HG03045 (cell line): ENCODE measurements around the gene MYO9A.

Source experiments
- ATAC-seq: cut with Tn5 transposase; IDR thresholded peaks from one replicate; pipeline ENCODE4 v1.9.1; 2021; ENCODE audit warnings: mild to moderate bottlenecking, moderate library complexity; ENCODE audit not compliant: unreplicated experiment

The MYO9A gene, protein sequence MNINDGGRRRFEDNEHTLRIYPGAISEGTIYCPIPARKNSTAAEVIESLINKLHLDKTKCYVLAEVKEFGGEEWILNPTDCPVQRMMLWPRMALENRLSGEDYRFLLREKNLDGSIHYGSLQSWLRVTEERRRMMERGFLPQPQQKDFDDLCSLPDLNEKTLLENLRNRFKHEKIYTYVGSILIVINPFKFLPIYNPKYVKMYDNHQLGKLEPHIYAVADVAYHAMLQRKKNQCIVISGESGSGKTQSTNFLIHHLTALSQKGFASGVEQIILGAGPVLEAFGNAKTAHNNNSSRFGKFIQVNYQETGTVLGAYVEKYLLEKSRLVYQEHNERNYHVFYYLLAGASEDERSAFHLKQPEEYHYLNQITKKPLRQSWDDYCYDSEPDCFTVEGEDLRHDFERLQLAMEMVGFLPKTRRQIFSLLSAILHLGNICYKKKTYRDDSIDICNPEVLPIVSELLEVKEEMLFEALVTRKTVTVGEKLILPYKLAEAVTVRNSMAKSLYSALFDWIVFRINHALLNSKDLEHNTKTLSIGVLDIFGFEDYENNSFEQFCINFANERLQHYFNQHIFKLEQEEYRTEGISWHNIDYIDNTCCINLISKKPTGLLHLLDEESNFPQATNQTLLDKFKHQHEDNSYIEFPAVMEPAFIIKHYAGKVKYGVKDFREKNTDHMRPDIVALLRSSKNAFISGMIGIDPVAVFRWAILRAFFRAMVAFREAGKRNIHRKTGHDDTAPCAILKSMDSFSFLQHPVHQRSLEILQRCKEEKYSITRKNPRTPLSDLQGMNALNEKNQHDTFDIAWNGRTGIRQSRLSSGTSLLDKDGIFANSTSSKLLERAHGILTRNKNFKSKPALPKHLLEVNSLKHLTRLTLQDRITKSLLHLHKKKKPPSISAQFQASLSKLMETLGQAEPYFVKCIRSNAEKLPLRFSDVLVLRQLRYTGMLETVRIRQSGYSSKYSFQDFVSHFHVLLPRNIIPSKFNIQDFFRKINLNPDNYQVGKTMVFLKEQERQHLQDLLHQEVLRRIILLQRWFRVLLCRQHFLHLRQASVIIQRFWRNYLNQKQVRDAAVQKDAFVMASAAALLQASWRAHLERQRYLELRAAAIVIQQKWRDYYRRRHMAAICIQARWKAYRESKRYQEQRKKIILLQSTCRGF (N-terminal part only)

DNA sequence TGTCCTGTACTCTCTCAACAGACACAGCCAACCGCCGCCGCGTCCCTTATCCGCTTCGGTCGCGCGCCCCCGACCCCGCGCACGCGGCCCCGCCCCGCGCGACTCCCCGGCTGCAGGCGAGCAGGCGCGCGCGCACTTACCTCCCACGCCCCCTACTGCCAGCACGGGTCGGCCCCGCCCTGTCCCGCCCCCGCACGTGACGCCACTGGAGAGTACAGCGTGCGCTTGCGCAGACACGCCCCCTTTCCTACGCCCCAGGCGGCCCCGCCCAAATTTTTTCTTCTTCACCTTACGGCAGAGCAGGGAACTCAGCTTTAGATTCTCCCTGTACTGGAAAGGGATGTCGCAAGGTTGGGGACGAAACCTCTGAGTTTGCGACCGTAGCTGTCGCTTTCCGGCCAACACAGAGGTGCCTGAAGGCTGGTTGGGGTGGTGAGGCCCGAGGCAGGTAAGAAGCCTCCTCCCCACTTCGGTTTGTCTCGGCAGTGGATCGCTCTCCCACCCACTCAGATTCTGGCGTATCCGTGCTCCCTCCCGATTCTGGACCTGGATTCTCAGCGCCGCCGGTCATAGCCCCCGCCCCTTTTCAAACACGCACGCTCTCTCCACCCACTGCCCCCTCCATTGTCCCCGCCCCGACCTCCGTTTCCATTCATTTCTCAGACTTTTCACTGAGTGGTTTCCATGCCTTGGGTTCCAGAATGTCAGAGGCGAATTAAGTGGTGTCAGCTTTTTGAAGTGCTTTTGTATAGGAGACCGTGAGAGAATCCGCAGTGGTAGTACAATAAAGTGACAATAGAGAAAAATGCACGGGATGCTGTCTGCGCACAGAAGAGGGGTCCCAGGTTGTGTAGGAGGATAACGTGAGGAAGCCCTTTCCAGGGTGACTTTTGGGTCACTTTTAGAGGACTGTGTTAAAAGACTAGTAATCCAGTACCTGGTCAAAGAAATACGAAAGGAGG, at the start of gene MYO9A, which contains the start of gene SENP8:
Gene MYO9A (minus strand): TSS at position 134 of the 962 bp plus-strand sequence. CDS start 71,587 bp downstream, outside the sequence.
Gene SENP8 (plus strand): TSS at position 387 of the 962 bp plus-strand sequence. CDS start 21,221 bp downstream, outside the sequence.
- peak; percentile 66 for ATAC-seq

DNA sequence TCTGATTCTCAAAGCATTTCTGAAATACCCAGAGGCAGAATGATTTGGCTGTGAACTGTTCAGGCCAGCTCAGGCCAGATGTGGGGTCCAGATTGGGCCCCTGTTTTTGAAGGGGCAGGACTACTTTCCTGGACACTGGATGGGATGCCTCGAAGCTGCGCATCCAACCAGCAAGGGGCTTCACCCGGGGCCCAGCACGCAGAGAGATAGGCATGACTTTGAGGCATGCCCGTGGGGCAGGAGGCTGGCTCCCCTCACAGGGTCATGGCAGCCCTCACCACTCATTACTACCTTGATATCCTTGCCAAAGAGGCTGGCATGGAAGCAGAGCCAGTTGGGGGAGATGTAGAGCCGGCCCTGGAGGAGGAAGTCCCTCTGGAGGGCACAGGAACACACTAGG, 49.5 kb upstream of the MYO9A start:
- no peak for ATAC-seq

DNA sequence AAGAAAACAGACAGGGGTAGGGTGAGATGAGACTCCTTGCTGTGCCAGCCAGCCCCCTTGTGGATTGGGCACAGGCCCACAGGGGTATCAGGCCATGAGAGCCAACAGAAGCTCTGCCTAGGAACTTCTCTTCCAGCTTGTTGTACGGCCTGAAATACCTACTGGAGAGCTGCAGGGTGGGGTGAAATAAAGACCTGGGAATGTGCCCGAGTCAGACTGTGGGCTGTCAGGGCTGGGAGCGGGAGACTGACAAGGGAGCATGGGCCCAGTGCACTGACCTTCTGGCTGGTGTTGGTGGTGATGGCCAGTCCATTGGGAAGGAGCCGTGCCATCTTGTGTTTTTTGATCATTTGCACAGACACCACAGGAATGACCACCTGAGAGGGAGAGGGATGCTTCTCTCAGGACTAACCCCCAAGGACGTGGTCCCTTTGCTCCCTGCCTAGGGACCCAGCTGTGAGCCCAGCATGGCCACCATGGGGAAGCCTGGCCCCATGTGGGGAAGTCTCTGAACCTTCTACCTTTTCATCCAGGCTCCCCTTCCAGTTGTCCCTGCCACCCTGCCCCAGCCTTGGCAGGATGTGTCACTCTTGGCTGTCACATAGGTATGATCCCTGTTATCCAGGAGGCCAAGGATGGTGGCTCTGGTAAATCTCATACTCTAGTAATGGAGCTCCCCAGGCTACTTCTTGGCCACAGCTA, 48.9 kb upstream of the MYO9A start:
- no peak for ATAC-seq

DNA sequence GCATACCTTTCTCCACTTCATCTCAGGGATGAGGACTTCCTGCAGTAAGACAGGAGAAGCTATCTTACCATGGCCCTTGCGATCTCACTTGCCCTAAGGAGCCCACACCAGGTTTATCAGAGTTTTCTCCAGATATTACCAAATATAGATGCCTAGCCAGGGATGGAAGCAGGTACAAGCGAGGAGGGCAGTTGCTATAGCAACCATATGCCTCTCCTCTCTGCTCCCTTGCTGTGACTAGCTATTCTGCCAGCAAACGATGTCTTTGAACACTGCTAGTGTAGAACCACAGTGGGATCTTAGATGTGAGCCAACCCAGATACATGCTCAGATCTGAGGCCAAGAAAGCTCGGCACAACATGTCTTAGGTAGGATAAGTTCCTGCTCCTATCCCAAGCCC, 45.8 kb upstream of the MYO9A start:
- ATAC-seq = no peak

DNA sequence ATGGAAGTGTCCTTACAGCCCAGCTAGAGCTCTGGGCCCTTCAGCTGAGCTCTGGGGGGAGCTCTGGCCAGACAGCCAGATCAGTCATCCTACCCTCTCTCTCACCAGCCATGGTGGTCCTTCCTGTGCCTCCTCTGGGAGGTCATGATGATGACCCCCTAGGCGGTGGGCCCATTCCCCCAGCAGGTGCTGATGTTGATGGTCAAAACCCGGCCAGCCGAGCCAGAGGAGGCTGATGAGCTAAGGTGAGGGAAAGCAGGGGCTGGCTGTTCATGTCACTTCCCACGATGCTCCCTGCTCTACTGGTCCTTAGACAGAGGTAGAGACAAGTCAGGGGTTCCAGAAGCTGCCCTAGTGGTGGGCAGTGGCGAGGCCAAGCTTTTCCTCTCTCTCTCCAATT, 44.6 kb upstream of the MYO9A start:
- no peak for ATAC-seq

DNA sequence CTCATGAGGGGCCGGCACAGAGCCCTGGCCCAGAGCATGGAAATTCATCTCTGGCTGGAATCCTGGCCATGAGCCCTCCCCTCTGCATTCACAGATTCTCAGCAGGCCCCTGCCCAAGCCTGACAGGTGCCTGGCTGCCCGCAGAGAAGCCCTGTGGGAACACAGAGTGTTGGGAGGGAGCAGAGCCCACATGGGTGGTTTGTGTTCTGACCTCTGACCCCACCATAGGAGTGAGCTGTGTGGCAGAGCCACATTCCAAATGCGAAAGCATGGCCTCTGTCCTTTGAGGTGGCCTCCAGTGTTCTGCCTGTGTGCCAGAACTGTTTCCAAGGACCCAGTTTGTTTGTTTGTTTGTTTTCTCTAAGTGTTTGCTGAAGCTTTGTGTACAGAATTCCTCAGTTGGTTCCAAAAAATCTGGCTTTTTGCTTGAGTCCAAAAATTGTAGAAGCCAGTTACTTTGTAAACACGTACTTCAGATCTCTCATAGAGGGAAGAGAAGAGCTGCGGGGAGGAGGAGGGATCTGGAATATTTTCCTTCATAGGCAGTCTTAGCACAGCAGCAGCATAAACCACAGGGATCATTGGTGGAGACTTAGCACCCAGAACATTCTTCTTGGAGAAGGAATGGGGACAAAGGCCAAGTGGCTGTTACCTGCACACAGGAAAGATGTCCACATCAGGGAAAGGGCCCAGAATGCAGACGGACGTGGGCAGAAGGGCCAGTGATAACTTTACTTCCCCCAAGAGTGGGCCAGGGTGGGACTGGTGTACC, 43.6 kb upstream of the MYO9A start:
- no peak for ATAC-seq

DNA sequence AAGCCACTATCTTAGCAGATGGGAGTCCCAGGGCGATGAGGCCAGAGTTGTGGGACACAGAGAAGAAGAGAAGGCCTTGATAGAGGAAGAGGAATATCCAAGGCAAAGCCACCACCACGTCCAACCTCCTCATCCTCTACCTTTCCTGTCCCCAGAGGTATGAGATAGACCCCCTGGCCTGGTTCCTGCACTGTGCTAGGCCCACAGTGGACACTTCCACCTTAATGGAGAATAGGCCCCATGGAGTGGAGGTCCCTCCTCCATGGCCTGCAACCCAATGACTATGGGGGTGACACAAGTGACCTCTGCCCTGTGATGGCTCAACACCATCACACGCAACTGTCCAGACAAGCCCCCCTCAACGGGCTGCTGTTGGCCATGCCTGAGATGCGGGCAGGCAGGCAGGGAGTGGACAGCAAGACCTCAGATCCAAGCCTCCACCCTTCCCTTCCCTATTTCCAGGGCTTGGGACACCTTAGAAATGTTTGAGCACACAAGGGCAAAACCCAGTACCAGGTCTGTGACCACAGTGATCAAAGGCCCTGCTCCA, 42.8 kb upstream of the MYO9A start:
- no peak for ATAC-seq

DNA sequence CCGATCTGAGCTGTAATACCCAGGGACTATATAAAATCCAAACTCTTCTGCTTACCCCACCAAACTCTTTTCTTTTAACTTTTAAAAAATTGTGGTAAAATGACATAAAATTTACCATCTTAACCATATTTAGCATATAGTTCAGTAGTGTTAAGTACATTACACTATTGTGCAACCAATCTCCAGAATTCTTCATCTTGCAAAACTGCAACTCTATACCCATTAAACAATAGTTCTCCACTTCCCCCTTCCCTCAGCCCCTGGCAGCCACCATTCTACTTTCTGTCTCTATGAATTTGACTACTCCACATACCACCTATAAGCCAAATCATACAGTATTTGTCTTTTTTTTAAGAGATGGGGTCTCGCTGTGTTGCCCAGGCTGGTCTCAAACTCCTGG, 39.0 kb upstream of the MYO9A start:
- ATAC-seq = no peak

DNA sequence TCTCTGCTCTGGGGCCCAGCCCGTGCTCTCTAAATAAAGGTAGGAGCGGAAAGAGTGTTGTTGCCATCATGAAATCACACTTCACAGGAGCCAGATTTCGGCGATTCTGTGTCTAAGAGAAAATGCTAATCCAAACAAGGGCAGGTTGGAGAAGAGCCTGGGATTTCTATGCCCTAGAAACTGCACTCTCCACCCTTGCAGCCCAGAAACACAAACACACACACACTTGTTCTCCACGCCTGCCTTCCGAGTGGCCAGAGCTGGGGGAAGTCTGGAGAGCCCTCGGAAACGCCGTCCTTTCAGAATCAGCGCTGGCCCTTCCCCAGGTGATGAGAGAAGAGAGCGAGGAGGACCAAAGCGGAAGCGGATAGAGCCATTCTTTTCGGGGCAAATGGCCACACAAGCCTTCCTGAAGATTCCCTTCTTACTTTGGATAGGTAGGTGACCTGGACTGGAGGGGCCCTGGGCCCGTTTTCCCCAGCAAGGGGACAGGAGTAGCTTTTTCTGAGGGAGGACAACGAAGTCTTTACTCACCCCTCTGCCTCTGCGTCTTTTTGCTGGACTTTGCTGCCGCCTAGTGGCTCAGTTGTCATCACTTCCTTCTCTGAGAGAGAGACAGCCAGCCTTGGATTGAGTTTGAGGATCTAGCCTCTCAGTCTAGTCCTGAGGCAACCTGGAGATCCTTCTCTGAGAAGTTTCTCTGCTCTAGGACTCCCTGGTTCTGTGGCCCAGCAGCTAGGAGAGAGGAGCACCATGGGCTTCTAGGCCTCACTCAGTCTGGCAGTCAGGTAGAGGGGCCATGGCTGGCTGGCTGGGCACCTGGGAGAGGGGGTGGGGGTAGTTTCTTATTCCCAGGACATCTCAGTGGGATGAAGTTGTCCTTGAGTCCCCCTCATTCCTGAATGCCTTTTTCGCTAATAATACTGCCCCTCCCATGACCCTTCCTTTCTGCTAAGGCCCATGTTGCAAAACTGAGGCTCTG, 38.0 kb upstream of the MYO9A start:
- peak; percentile 53 for ATAC-seq

DNA sequence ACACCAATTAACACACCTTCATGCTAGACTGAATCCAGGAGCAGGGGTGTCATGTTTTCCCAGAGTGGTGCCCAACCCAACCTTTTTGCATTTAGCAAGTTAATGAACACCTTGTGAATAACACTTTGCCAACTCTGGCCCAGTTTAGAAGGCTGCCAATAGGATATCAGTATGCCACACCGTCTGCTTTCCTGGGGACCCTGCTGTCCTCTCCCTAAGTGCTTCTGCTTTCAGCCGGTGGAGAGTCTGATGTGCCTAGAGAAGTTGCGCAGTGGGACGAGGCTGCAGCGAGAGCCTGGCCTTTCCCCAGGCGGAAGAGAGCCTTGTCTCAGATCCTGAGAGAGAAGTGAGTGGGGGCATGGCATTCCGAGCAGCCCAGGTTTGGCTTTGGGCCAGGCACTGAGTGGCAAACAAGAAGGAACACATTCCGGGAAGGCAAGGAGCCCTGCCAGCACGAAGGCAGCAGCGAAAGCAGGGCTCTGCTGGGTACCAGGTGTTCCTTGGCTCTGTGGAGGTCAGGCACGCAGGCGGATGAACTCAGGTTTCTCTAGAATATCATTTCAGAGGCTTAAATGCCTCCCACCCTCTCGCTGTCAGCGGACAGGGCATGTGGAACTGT, 37.2 kb upstream of the MYO9A start:
- ATAC-seq = no peak

DNA sequence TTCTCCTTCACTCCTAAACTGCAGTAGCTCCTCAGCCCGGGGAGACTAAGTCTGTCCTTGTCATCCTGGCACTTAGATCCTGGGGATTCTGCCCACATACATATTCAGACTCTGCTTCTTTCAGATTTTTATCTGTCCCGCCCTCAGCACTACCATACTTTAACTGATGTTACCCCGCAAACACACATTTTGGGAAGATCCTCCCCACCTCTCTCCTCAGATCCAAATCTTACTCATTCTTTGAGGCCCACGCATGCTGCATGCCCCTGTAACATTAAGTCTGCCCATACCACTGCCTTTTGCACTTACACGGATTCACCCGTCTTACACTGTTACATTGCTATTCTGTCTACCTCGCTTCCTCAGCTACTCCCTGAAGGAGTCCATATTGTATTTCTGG, 36.4 kb upstream of the MYO9A start:
- no peak for ATAC-seq

DNA sequence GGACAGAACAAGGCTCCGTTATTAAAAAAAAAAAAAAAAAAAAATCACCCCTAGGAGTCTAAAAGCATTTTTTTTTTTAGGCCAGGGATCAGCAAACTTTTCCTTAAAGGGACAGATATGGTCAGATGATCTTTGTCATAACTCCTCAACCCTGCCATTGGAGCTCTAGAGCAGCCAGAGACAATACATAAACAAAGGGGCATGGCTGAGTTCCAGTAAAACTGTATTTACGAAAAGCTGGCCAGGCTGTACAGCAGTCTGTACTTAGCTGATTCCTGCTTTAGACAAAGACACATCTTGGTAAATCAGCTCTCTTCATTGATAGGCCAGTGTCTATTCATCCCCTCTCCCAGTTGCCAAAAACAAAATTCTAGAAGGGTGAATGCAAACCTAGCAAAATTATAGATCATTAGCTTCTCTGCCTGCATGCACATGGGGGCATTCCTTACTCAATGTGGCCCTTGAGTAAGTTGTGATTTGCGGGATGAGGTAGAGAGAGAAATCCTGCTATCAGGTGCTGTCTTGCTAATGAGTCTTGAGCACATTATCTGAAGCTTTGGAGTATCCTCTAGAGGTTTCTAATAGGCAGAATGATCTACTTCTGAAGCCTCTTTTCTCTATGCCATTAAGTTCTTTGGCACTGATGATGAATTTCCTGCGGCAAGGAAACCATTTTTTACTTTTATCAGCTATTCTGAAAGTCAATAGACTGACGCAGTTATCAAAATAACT, 35.5 kb upstream of the MYO9A start:
- ATAC-seq = no peak

DNA sequence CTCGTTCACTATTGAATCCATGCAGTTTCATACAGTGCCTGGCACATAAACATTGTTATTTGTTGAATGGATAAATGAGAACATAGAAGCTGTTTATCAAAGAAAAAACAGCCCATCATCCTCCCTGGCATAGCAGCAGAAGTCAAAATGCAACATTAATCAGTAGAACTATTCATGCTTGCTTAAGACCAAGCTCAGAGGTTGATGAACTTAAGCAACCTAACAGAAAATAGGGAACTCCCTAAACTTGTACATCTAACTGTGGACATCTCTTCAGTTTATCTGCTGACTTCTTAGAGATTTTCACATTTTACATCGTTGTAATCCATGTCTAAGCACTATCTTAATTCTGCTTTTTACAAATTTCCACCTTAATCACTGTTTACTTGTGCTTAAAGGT, 29.5 kb upstream of the MYO9A start:
- no peak for ATAC-seq

DNA sequence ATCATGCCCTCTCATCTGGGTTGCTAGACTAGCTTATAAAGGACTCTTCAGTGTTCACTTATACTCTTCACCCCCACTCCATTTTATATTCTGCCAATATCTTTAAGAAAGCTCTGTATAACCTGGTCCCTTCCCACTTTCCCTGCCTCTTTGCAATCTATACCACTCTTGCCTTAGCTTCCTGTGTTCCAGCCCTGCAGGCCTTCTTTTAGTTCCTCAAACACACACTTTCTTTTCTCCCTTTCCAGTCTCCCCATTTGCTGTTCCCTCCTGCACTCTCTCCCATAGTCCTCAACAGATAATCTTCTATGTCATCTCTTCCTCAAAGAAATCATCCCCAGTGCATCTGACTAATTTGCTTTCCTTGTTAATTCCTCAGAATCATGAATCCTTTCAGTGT, 29.0 kb upstream of the MYO9A start:
- no peak for ATAC-seq

DNA sequence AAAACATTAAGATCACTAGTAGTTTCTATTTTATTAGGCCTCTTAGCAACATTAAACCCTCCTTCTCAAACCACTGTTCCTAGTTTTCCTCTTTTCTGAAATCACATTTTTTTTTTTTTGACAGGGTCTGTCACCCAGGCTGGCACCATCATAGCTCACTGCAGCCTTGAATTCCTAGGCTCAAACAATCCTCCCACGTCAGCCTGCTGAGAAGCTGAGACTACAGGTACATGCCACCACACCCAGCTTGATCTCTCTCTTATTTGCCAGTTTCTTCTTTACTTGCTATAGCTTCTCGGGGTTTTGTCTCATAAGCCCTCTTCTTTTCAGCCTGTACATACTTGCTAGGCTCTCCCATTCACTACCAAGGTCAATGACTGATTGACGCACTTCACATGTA, 28.3 kb upstream of the MYO9A start:
- no peak for ATAC-seq
